H9 (cell line): Measurements from ENCODE around the gene KLK3. TPM values are rescaled to one million over a fixed set of nuclear protein-coding genes. Genes with fewer than 3 reads are reported as not detected.

Source experiments
- DNase-seq: peaks from one replicate; pipeline ENCODE4 v3.0.0-alpha.2; 2017
- H2AFZ ChIP-seq: one replicate; pipeline ENCODE4 v1.6.1; 2013; ENCODE audit warnings: mild to moderate bottlenecking, low read length, control low read depth, moderate library complexity
- H2AK5ac ChIP-seq: 2 replicates; pipeline ENCODE4 v1.6.1; 2013; ENCODE audit warnings: low read length, control low read depth, mixed read lengths; ENCODE audit not compliant: insufficient read length
- H2BK120ac ChIP-seq: one replicate; pipeline ENCODE4 v1.6.1; 2013; ENCODE audit warnings: low read depth, mild to moderate bottlenecking, low read length, control low read depth, inconsistent platforms; ENCODE audit not compliant: poor library complexity, severe bottlenecking
- H2BK12ac ChIP-seq: 2 replicates; pipeline ENCODE4 v1.6.1; 2013; ENCODE audit warnings: low read length, control low read depth, mixed read lengths, low read depth; ENCODE audit not compliant: insufficient read length
- H2BK15ac ChIP-seq: 2 replicates; pipeline ENCODE4 v1.6.1; 2013; ENCODE audit warnings: low read depth, low read length, control low read depth
- H2BK20ac ChIP-seq: one replicate; pipeline ENCODE4 v1.6.1; 2013; ENCODE audit warnings: low read depth, mild to moderate bottlenecking, low read length, control low read depth, inconsistent platforms; ENCODE audit not compliant: poor library complexity, severe bottlenecking
- H2BK5ac ChIP-seq: 2 replicates; pipeline ENCODE4 v1.6.1; 2013; ENCODE audit warnings: low read length, control low read depth, mixed read lengths; ENCODE audit not compliant: insufficient read length
- H3K14ac ChIP-seq: 2 replicates; pipeline ENCODE4 v1.6.1; 2013; ENCODE audit warnings: low read length, control low read depth; ENCODE audit not compliant: insufficient read depth
- H3K18ac ChIP-seq: 2 replicates; pipeline ENCODE4 v1.6.1; 2013; ENCODE audit warnings: low read depth, mild to moderate bottlenecking, mixed read lengths, low read length, control low read depth; ENCODE audit not compliant: insufficient read length
- H3K23ac ChIP-seq: 2 replicates; pipeline ENCODE4 v1.6.1; 2013; ENCODE audit warnings: low read length, control low read depth, mixed read lengths, low read depth; ENCODE audit not compliant: insufficient read length
- H3K23me2 ChIP-seq: 2 replicates; pipeline ENCODE4 v1.6.1; 2013; ENCODE audit warnings: low read depth, mild to moderate bottlenecking, mixed read lengths, low read length, control low read depth; ENCODE audit not compliant: insufficient read length, poor library complexity, severe bottlenecking
- H3K27ac ChIP-seq: 2 replicates; pipeline ENCODE4 v1.5.1; 2013; ENCODE audit warnings: low read length, control low read depth, mixed read lengths, low read depth; ENCODE audit not compliant: insufficient read length
- H3K27me3 ChIP-seq: 2 replicates; pipeline ENCODE4 v1.6.1; 2013; ENCODE audit warnings: low read length, control low read depth, inconsistent platforms; ENCODE audit not compliant: insufficient read depth
- H3K4ac ChIP-seq: 2 replicates; pipeline ENCODE4 v1.6.1; 2013; ENCODE audit warnings: low read depth, mild to moderate bottlenecking, control low read depth, inconsistent platforms, low read length, moderate library complexity
- H3K4me1 ChIP-seq: 2 replicates; pipeline ENCODE4 v1.6.1; 2013; ENCODE audit warnings: low read length, control low read depth, inconsistent platforms; ENCODE audit not compliant: insufficient read depth
- H3K4me2 ChIP-seq: 2 replicates; pipeline ENCODE4 v1.6.1; 2013; ENCODE audit warnings: low read length, control low read depth, mixed read lengths; ENCODE audit not compliant: insufficient read length, insufficient read depth
- H3K56ac ChIP-seq: 2 replicates; pipeline ENCODE4 v1.6.1; 2013; ENCODE audit warnings: low read depth, mild to moderate bottlenecking, mixed read lengths, low read length, control low read depth; ENCODE audit not compliant: insufficient read length
- H3K79me1 ChIP-seq: 2 replicates; pipeline ENCODE4 v1.6.1; 2013; ENCODE audit warnings: low read depth, mild to moderate bottlenecking, moderate library complexity, low read length, control low read depth, inconsistent platforms; ENCODE audit not compliant: insufficient read depth, poor library complexity, severe bottlenecking
- H3K79me2 ChIP-seq: 2 replicates; pipeline ENCODE4 v1.6.1; 2013; ENCODE audit warnings: low read length, control low read depth, inconsistent platforms; ENCODE audit not compliant: insufficient read depth
- H3K9ac ChIP-seq: 2 replicates; pipeline ENCODE4 v1.6.1; 2013; ENCODE audit warnings: low read length, control low read depth, mixed read lengths; ENCODE audit not compliant: insufficient read length; ENCODE audit errors: extremely low read depth
- H3K9me3 ChIP-seq: one replicate; pipeline ENCODE4 v1.6.1; 2013; ENCODE audit warnings: low read depth, low read length, inconsistent platforms; ENCODE audit not compliant: control insufficient read depth
- H3T11ph ChIP-seq: one replicate; pipeline ENCODE4 v1.6.1; 2013; ENCODE audit warnings: mild to moderate bottlenecking, low read length, control low read depth, inconsistent platforms
- H4K20me1 ChIP-seq: one replicate; pipeline ENCODE4 v1.6.1; 2013; ENCODE audit not compliant: control insufficient read depth, insufficient read length, insufficient read depth
- H4K5ac ChIP-seq: 2 replicates; pipeline ENCODE4 v1.6.1; 2013; ENCODE audit warnings: low read depth, mild to moderate bottlenecking, mixed read lengths, low read length, control low read depth; ENCODE audit not compliant: insufficient read length
- H4K8ac ChIP-seq: replicated peaks from 2 replicates; pipeline ENCODE4 v1.6.1; 2013; ENCODE audit warnings: low read length, control low read depth, mixed read lengths, low read depth; ENCODE audit not compliant: insufficient read length
- H4K91ac ChIP-seq: 2 replicates; pipeline ENCODE4 v1.6.1; 2013; ENCODE audit warnings: low read depth, mild to moderate bottlenecking, moderate library complexity, mixed read lengths, low read length, control low read depth; ENCODE audit not compliant: insufficient read length
- H3K27ac Mint-ChIP-seq, 3 experiments: 2 replicates in 2 of 3; 3 replicates in 1 of 3; pipeline ENCODE4 v1.8.0; 2020 to 2021; ENCODE audit warnings: mixed read lengths in 3 of 3, mild to moderate bottlenecking in 1 of 3, moderate library complexity in 1 of 3
- H3K27me3 Mint-ChIP-seq: 2 replicates; pipeline ENCODE4 v1.8.0; 2021; ENCODE audit warnings: low read depth, mild to moderate bottlenecking, moderate library complexity, mixed read lengths
- H3K36me3 Mint-ChIP-seq, 3 experiments: 2 replicates in 2 of 3; 3 replicates in 1 of 3; pipeline ENCODE4 v1.8.0; 2020 to 2021; ENCODE audit warnings: low read depth in 3 of 3, mixed read lengths in 3 of 3; ENCODE audit not compliant: insufficient read depth in 1 of 3
- H3K4me1 Mint-ChIP-seq, 2 experiments: 2 replicates each; pipeline ENCODE4 v1.8.0; 2020; ENCODE audit warnings: mixed read lengths in 2 of 2
- H3K4me3 Mint-ChIP-seq, 2 experiments: 2 replicates in 1 of 2; 3 replicates in 1 of 2; pipeline ENCODE4 v1.8.0; 2020 to 2021; ENCODE audit warnings: mild to moderate bottlenecking in 2 of 2, mixed read lengths in 2 of 2, moderate library complexity in 1 of 2
- H3K9me3 Mint-ChIP-seq, 2 experiments: 2 replicates in 1 of 2; 3 replicates in 1 of 2; pipeline ENCODE4 v1.8.0; 2020; ENCODE audit warnings: mild to moderate bottlenecking in 2 of 2, mixed read lengths in 2 of 2, moderate library complexity in 1 of 2
- WGBS: extraction: QIAGEN DNeasy Blood & Tissue Kit; methylation state at CpG from one replicate; pipeline ENCODE4 v1.1.7; 2013; ENCODE audit warnings: missing lambda C conversion rate, low lambda C conversion rate, mixed read lengths; ENCODE audit not compliant: insufficient read length; ENCODE audit errors: extremely low coverage; 5-methylcytosine and 5-hydroxymethylcytosine counted together
- total RNA-seq: library from RNA; stranded (reverse); gene quantifications from 2 replicates; pipeline ENCODE4 v1.2.1, GENCODE V29; 2021
- TF ChIP-seq, protein P1 (sequence below): fragments of 200-600 bp; sonication (generic); conservative IDR thresholded peaks from 3 replicates; pipeline ENCODE4 v1.8.0; 2021; ENCODE audit warnings: antibody characterized with exemption, mild to moderate bottlenecking

Gene KLK3
- total RNA-seq, 1 experiment from 2014 or later = not detected

DNA sequence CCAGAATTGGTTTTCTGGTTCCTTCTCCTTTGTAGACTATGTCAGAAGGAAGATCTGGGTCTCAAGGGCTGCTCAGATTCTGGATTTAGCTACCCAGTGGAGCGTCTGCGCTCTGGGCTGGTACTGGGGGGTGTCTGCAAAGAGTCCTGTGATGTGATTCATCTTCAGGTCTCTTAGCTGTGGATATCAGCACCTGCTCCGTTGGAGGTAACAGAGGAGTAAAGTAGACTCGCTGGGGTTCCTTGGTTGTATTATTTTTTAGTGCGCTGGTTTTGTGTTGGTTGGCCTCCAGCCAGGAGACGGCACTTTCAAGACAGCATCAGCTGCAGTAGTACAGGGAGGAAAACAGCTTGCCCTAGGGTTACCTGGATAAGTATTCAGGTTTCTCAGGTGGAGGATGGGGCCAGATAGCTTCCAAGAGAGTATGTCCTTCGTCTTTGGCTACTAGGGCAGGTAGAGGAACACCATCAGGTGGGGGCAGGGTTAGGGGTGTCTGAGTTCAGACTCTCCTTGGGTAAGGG lies 11.0 kb upstream of the KLK3 start:
- Histone ChIP-seq H3K9ac (no peak overlapping the region), H3K18ac (no peak overlapping the region), H3K79me2 (no peaks in the 10 kb centered on the region), H3K4me1 (no peaks in the 10 kb centered on the region), H3K56ac (no peak overlapping the region), H3K27me3 (0 out of 2 replicates have a peak, but pooled peaks cover 2% of the 10 kb centered on the region), H3K79me1 (no peaks in the 10 kb centered on the region), H3K23ac (no peak overlapping the region), H3K23me2 (no peaks in the 10 kb centered on the region), H3T11ph (no peak overlapping the region), H4K5ac (no peak overlapping the region), H4K91ac (no peak overlapping the region), H3K4ac (no peak overlapping the region), H2BK12ac (no peak overlapping the region), H2BK15ac (no peak overlapping the region), H3K14ac (no peak overlapping the region), H4K20me1 (no peaks in the 10 kb centered on the region), H2AK5ac (no peak overlapping the region), H3K4me2 (no peak overlapping the region), H2AFZ (no peak overlapping the region), H4K8ac (no peak overlapping the region), H3K9me3 (no peaks in the 10 kb centered on the region), H3K27ac (no peak overlapping the region), H2BK20ac (no peak overlapping the region), H2BK5ac (no peak overlapping the region), H2BK120ac (no peak overlapping the region)
- TF ChIP-seq, protein P1, sequence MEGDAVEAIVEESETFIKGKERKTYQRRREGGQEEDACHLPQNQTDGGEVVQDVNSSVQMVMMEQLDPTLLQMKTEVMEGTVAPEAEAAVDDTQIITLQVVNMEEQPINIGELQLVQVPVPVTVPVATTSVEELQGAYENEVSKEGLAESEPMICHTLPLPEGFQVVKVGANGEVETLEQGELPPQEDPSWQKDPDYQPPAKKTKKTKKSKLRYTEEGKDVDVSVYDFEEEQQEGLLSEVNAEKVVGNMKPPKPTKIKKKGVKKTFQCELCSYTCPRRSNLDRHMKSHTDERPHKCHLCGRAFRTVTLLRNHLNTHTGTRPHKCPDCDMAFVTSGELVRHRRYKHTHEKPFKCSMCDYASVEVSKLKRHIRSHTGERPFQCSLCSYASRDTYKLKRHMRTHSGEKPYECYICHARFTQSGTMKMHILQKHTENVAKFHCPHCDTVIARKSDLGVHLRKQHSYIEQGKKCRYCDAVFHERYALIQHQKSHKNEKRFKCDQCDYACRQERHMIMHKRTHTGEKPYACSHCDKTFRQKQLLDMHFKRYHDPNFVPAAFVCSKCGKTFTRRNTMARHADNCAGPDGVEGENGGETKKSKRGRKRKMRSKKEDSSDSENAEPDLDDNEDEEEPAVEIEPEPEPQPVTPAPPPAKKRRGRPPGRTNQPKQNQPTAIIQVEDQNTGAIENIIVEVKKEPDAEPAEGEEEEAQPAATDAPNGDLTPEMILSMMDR = no peak
- no peak overlapping the region for H3K4me3 Mint-ChIP-seq
- no CpG with 5 or more reads among the region's 7 CpGs for WGBS
- H3K27ac Mint-ChIP-seq = no peak overlapping the region
- H3K27me3 Mint-ChIP-seq = peaks cover 75% of the 10 kb centered on the region
- H3K9me3 Mint-ChIP-seq = peaks cover 0 to 8% of the 10 kb centered on the region in 2 experiments; a peak in 3 of 5 replicates
- no peak for DNase-seq
- no peaks in the 10 kb centered on the region for H3K36me3 Mint-ChIP-seq
- peaks cover 13 to 14% of the 10 kb centered on the region in 2 experiments for H3K4me1 Mint-ChIP-seq
